Activated naive CD8-positive, alpha-beta T cell treated with anti-CD3 and anti-CD28 coated beads, Interleukin-2, amount 10 ng/mL, durations not matched to agents 7 days and 5 days (primary cell): ENCODE results near the gene DNASE1L3. TPM values are rescaled to one million over a fixed set of nuclear protein-coding genes. Genes with fewer than 3 reads are reported as not detected.
"Not testable (repeated sequence)": the region's sequence is repeated elsewhere in the genome, so short reads cannot be mapped to it uniquely, and the experiment has no call there.

ENCODE experiments used
- ATAC-seq: fragments of 150-1000 bp; cut with Tn5 transposase; one replicate; pipeline ENCODE4 v1.10.0; 2021; ENCODE audit warnings: low read depth, moderate library complexity
- POLR2A ChIA-PET: fragments of 350-600 bp; sonication (Branson Sonifier 250); formaldehyde crosslinking; loops from one replicate; lab custom pipeline; 2021; ENCODE audit warnings: antibody characterized with exemption; lab: Charles Lee
- DNase-seq: peaks from one replicate; pipeline ENCODE4 v3.0.0; 2021
- H3K27ac Mint-ChIP-seq: one replicate; pipeline ENCODE4 v1.8.0; 2022; ENCODE audit warnings: mild to moderate bottlenecking, mixed read lengths
- H3K27me3 Mint-ChIP-seq: one replicate; pipeline ENCODE4 v1.8.0; 2022; ENCODE audit warnings: mild to moderate bottlenecking, moderate library complexity, mixed read lengths
- H3K36me3 Mint-ChIP-seq: one replicate; pipeline ENCODE4 v1.8.0; 2021; ENCODE audit warnings: mild to moderate bottlenecking, mixed read lengths
- H3K4me1 Mint-ChIP-seq: one replicate; pipeline ENCODE4 v1.8.0; 2021; ENCODE audit warnings: mixed read lengths
- H3K4me3 Mint-ChIP-seq: one replicate; pipeline ENCODE4 v1.8.0; 2022; ENCODE audit warnings: mild to moderate bottlenecking, moderate library complexity, mixed read lengths
- H3K9me3 Mint-ChIP-seq: one replicate; pipeline ENCODE4 v1.8.0; 2021; ENCODE audit warnings: mixed read lengths
- total RNA-seq, 2 experiments: library from RNA; stranded (reverse); gene quantifications; one replicate each; pipeline ENCODE4 v1.2.3, GENCODE V29; 2021

DNASE1L3 gene, protein sequence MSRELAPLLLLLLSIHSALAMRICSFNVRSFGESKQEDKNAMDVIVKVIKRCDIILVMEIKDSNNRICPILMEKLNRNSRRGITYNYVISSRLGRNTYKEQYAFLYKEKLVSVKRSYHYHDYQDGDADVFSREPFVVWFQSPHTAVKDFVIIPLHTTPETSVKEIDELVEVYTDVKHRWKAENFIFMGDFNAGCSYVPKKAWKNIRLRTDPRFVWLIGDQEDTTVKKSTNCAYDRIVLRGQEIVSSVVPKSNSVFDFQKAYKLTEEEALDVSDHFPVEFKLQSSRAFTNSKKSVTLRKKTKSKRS
- not detected for total RNA-seq

DNA sequence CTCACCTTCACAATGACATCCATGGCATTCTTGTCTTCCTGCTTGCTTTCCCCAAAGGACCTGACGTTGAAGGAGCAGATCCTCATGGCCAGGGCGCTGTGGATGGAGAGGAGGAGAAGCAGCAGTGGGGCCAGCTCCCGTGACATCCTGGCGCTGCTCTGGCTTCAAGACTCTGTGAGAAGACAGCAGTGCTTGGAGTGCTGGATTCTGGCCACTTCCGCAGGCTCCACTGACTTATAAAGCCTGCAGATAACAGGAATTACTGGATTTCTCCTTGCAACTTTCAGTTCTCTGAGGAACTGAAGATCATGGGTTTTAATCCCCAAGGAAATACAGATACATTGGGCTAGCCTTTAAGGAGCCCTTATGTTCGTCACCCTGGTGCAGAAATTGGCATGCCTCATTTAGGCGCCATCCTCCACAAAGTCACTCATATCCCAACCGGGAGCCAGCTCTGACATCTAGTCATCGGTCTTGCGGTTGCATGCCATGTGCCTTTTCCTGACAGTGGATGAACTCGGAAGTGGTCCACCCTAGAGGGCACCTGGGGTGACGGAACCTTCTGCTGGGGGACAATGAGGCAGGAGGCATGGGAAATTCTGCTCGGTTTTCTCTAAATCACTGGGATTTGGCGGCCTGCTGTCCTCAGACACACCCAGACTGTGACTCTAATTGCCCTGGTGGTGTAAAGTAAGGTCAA lies at the start of gene DNASE1L3:
Gene DNASE1L3 (minus strand): TSS at position 212 of the 700 bp plus-strand sequence. CDS start 66 bp downstream, at position 146.
- H3K36me3 Mint-ChIP-seq, result no peaks in the 10 kb centered on the region
- POLR2A ChIA-PET, result no interaction called here
- peaks cover 12% of the 10 kb centered on the region for H3K27me3 Mint-ChIP-seq
- ATAC-seq (no peak), DNase-seq (no peak)
- H3K9me3 Mint-ChIP-seq, result no peaks in the 10 kb centered on the region
- no peak within 1 kb of the TSS for H3K4me3 Mint-ChIP-seq
- peaks cover 8% of the 10 kb centered on the region for H3K4me1 Mint-ChIP-seq
- H3K27ac Mint-ChIP-seq, result no peak within 1 kb of the TSS

DNA sequence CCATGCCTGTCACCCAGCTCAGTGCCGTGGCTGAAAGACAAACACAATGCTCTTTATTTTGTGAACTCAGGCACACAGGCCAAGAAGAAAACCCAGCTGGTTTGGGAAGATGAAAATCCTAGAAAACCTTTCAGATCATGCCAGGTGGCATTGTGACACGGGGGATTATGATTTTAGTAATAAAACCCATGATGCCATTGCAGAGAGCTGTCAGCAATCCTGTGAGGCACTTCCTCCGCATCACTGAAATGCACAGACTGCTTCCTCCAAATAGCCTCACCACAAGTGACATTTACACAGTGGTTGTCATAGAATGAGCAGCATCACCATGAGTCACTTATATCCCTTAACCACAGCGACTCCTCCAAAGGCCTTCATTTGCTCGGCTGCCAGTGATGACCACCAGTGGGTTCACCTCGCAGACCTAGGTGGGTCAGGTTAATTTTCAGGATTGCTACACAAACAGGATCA lies 49.5 kb upstream of the DNASE1L3 start:
- ATAC-seq, result peak; percentile 67
- peaks cover 6% of the 10 kb centered on the region for H3K4me1 Mint-ChIP-seq
- no peak for DNase-seq

DNA sequence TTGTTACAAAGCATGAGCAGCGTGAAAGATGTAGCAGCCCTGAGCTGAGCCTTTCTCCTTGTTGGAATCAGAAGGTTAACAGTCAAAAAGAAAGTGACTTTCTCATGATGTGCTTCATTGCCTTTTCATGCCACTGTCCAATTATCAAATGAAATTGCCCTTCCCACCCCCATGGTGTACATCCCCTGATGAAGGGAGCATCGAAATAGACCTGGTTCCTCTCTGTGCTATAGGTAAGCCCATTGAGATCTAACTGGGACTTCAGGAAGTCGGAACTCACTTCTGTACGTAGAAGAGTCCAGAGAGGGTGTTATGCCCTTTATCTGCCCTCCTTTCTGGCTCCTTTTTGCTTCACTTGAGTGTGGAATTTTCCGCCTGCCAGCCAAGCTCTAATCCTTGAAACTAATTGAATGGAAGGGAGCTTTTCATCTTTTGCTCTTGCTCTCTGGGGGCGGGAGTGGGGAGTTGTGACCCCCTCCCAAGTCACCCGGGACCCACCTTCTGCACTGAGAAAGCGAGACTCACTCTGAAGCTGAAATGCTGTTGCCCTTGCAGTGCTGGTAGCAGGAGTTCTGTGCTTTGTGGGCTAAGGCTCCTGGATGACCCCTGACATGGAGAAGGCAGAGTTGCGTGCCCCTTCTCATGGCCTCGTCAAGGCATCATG lies 47.8 kb upstream of the DNASE1L3 start:
- H3K4me3 Mint-ChIP-seq, result no peak overlapping the region
- DNase-seq (no peak), ATAC-seq (no peak)
- peaks cover 7% of the 10 kb centered on the region for H3K36me3 Mint-ChIP-seq
- H3K4me1 Mint-ChIP-seq, result peaks cover 6% of the 10 kb centered on the region
- H3K9me3 Mint-ChIP-seq, result no peaks in the 10 kb centered on the region
- H3K27ac Mint-ChIP-seq, result no peak overlapping the region
- no peaks in the 10 kb centered on the region for H3K27me3 Mint-ChIP-seq
- POLR2A ChIA-PET, result no interaction called here

More for the DNA sequence above, 49.5 kb upstream of the DNASE1L3 start:
- Mint-ChIP-seq H3K27ac (no peak overlapping the region), H3K36me3 (peaks cover 7% of the 10 kb centered on the region), H3K9me3 (no peaks in the 10 kb centered on the region), H3K27me3 (no peaks in the 10 kb centered on the region), H3K4me3 (no peak overlapping the region)
- POLR2A ChIA-PET, result no interaction called here

DNA sequence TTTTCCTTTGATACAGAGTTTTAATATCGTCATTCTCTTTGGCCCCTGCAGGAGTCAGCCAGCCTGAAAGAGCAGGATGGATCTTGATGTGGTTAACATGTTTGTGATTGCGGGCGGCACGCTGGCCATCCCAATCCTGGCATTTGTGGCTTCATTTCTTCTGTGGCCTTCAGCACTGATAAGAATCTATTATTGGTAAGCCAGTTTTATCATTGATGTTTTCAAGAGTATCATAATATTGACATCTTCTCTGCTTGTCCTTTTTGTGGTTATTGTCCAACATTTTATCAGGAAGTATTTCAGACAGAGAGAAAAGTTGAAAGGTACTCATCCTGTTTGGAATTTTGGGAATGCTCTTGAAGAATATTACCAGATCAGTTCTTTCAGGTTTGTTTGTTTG lies 45.7 kb upstream of the DNASE1L3 start:
- ATAC-seq (no peak), DNase-seq (no peak)
- no peaks in the 10 kb centered on the region for H3K27me3 Mint-ChIP-seq

DNA sequence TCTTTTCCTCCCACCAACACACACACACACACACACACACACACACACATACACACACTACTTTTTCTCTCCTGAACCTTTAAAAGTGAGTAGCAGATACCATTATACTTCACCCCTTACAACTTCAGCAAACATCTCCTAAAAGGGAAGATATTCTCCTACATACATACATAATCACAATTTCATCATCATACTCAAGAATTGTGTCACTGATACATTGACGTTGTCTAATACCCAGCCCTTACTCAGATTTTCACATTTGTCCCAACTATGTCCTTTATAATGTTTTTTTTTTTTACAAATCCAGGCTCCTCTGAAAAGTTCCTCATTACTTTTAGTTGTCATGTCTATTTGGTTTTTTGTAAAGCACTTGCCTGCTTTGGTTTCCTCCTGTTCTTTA lies 45.3 kb upstream of the DNASE1L3 start:
- ATAC-seq, result no peak
- Mint-ChIP-seq H3K4me3 (no peak overlapping the region), H3K27ac (no peak overlapping the region), H3K27me3 (no peaks in the 10 kb centered on the region), H3K4me1 (peaks cover 8% of the 10 kb centered on the region), H3K36me3 (peaks cover 8% of the 10 kb centered on the region), H3K9me3 (no peaks in the 10 kb centered on the region)
- POLR2A ChIA-PET, result no interaction called here
- no peak for DNase-seq

More for the DNA sequence above, 45.7 kb upstream of the DNASE1L3 start:
- Mint-ChIP-seq H3K4me3 (no peak overlapping the region), H3K9me3 (no peaks in the 10 kb centered on the region), H3K4me1 (peaks cover 8% of the 10 kb centered on the region), H3K27ac (no peak overlapping the region), H3K36me3 (peaks cover 5% of the 10 kb centered on the region)
- POLR2A ChIA-PET, result no interaction called here

DNA sequence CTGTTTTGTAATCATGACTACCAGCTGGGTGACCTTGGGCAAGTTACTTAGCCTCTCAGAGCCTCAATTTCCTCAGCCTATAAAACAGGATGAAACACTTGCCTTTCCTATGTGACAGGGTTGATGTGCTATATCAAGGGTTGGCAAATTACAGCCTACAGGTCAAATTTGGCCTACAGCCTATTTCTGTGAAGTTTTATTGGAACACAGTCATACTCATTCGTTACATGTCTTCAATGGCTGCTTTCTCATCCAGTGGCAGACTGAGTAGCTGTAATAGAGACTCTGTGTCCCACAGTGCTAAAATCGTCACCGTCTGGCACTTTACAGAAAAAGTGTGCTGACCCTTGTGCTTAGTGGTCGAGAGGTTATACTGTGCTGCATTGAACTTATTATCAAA lies 43.4 kb upstream of the DNASE1L3 start:
- H3K27me3 Mint-ChIP-seq, result no peaks in the 10 kb centered on the region
- H3K27ac Mint-ChIP-seq, result no peak overlapping the region
- no peak for ATAC-seq
- POLR2A ChIA-PET, result no interaction called here
- H3K4me3 Mint-ChIP-seq, result no peak overlapping the region
- H3K4me1 Mint-ChIP-seq, result peaks cover 4% of the 10 kb centered on the region
- no peak for DNase-seq
- no peaks in the 10 kb centered on the region for H3K9me3 Mint-ChIP-seq
- H3K36me3 Mint-ChIP-seq, result peaks cover 7% of the 10 kb centered on the region

DNA sequence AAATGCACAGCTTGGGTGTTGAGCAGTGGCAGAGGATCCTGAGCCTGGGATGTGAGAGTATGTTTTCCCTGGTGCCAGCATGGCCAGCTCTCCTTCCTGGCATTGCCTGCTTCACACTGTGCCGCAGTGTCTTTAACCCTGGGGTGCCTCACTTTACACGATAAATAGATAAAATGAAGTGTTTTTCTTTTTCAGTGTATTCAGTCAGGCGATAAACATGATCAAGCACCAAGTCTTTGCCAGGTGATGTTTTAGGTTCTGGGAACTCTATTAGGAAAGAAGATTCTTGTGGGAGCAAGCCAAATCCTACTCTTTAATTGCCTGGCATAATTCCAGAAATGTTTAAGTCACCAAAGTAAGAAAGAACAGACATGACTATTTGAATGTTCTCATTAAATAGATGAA lies 40.9 kb upstream of the DNASE1L3 start:
- POLR2A ChIA-PET, result no interaction called here
- Mint-ChIP-seq H3K4me3 (no peak overlapping the region), H3K4me1 (peaks cover 4% of the 10 kb centered on the region), H3K27me3 (no peaks in the 10 kb centered on the region), H3K36me3 (peaks cover 5% of the 10 kb centered on the region), H3K9me3 (no peaks in the 10 kb centered on the region), H3K27ac (no peak overlapping the region)
- DNase-seq, result no peak
- no peak for ATAC-seq

DNA sequence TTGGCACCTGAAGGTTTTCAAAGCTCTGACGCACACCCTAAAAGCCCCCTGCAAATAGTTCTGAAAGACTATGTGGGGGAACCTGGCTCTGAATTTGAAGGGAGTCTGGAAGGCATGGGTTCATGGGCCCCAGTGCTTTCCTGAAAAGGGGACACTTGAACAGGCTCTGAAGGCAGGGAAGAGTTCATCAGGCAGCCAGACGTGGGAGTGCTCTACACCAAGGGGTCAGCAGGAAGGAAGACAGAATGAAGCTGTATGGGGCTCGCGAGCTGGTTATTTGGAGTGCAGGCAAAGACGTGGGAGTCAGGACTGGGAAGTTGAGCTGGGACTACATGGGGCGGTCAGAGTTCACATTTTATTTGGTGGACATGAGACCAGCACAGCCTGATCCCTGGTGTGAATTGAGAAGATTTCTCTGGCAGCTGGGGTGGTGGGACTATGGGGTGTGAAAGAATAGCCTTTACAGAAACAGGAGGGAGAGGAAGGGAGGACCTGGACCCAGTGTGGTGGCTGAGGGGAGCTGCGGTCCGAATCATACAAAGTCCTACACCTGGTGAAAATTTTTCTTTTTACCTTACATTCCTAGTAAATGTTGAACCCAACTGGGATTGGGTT lies 39.4 kb upstream of the DNASE1L3 start:
- ATAC-seq (no peak), DNase-seq (no peak)
- Mint-ChIP-seq H3K4me1 (peaks cover 4% of the 10 kb centered on the region), H3K27me3 (no peaks in the 10 kb centered on the region), H3K4me3 (no peak overlapping the region), H3K27ac (no peak overlapping the region), H3K36me3 (peaks cover 3% of the 10 kb centered on the region), H3K9me3 (no peaks in the 10 kb centered on the region)
- POLR2A ChIA-PET, result no interaction called here

DNA sequence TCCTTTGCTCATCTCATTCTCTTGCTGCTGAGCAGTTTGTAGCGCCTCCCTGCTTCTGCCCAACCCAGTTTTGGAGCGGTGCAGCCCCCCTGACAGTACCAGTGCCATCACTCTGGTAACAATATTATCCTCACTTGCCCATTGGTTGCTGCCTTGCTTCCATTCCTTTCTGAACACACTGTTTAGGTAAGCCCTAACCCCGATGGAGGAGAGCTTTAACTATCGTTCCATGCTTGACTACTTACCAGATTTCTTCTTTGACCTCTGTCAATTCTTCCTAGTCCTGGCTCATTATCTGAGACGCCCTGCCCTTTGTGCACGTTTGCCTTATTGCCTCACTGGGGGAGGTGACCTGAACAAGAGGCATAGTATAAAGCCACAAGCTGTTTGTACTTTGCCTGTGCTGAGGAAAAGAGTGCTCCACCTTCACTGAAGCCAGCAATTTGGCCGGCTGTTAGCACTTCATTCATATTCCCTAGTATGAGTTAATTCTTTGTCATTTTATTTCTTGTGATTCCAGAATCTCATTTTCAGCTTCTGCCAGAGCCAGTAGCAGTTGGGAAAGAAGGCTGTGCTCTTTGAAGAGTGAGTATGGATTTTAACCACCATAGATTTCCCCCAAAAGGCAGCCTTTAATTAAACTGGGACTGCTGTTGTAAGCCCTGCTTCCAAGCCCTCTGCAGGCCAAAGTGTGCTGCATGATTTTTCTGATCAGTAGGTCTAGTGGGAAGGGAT lies 38.8 kb upstream of the DNASE1L3 start:
- H3K27me3 Mint-ChIP-seq, result no peaks in the 10 kb centered on the region
- H3K9me3 Mint-ChIP-seq, result no peaks in the 10 kb centered on the region
- ATAC-seq (no peak), DNase-seq (no peak)
- peaks cover 3% of the 10 kb centered on the region for H3K36me3 Mint-ChIP-seq
- H3K4me3 Mint-ChIP-seq, result no peak overlapping the region
- peaks cover 4% of the 10 kb centered on the region for H3K4me1 Mint-ChIP-seq
- POLR2A ChIA-PET, result no interaction called here
- no peak overlapping the region for H3K27ac Mint-ChIP-seq

DNA sequence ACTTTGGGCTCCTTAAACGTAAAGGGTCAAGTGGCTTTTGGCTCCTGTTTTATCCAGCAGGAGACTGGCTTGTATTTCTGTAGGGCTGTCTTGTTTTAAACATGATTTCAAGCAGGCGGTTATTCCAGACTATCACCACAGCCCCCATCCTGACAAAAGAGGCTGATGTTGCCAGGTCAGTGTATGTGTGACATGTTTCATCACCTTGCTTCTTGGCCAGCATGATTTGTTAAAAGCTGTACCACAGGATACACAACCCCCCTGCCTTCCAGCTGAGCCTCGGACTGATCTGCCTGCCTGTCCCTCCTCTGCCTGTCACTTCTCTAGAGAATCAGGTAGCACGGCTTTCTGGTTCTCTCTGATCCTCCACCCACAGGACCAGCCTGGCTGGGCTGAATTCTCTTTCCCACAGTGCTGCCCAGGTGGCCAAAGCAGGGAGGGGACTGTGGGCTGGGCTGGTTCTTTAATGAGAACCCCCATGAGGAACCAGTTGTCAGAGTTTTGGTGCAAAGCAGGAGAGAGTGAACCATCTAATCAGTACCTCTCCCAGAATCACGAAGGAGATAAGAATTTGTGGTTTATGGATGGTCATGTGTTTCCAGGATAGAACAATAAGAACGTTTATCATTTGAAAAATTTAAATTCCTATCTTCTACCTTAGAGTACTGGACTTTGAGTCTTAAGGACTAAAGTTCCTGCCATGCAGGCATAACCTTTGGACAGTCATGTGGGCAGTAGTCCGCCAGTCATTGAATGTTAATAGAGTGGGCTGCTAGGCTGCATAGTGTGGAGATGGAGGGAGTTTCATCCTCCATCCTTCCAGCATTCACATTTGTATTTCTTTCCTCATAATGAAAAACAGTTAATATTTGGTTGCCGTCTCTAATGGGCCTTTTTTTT lies 35.6 kb upstream of the DNASE1L3 start:
- no peak overlapping the region for H3K4me3 Mint-ChIP-seq
- POLR2A ChIA-PET, result no interaction called here
- H3K36me3 Mint-ChIP-seq, result peaks cover 3% of the 10 kb centered on the region
- no peak overlapping the region for H3K27ac Mint-ChIP-seq
- H3K4me1 Mint-ChIP-seq, result peaks cover 2% of the 10 kb centered on the region
- ATAC-seq (no peak), DNase-seq (no peak)
- H3K9me3 Mint-ChIP-seq, result no peaks in the 10 kb centered on the region
- no peaks in the 10 kb centered on the region for H3K27me3 Mint-ChIP-seq

DNA sequence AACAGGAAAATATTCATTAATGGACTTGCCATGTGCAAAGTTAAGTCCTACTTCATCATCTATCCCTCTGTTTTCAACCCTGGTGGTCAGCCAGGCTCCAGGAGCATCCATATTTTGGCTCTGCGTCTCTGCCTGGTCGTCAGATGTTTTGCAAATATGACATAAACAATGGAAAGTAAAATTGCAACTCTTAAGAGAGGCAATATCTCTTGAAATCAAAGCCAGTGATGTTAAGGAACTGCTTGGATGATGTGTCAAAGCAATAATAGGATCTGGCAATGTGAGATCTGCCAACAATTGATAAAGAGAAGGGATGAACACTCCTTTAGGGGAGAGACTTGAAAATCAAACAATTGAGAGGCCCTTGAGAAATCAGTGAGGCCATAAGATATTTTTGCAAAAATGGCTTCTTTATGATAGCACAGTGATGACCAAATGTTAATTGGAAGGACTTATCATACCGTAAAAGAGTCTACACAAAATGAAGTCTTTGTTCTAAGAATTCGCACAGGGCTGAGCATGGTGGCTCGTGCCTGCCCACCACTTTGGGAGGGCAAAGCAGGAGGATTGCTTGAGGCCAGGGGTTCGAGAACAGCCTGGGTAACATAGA lies 33.3 kb upstream of the DNASE1L3 start:
- Mint-ChIP-seq H3K36me3 (no peaks in the 10 kb centered on the region), H3K4me1 (peaks cover 6% of the 10 kb centered on the region), H3K27me3 (no peaks in the 10 kb centered on the region), H3K4me3 (no peak overlapping the region), H3K27ac (no peak overlapping the region), H3K9me3 (no peaks in the 10 kb centered on the region)
- no peak for ATAC-seq
- no peak for DNase-seq
- POLR2A ChIA-PET, result no interaction called here

DNA sequence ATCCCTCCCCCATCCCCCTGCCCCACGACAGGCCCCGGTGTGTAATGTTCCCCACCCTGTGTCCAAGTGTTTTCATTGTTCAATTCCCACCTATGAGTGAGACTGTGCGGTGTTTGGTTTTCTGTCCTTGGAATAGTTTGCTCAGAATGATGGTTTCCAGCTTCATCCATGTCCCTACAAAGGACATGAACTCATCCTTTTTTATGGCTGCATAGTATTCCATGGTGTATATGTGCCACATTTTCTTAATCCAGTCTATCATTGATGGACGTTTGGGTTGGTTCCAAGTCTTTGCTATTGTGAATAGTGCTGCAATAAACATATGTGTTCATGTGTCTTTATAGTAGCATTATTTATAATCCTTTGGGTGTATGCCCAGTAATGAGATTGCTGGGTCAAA lies 32.1 kb upstream of the DNASE1L3 start:
- POLR2A ChIA-PET, H3K27me3 Mint-ChIP-seq: not testable (repeated sequence)
- H3K4me1 Mint-ChIP-seq, result peaks cover 11% of the 10 kb centered on the region

More for the DNA sequence above, 32.1 kb upstream of the DNASE1L3 start:
- DNase-seq, H3K9me3 Mint-ChIP-seq, H3K4me3 Mint-ChIP-seq, ATAC-seq, H3K27ac Mint-ChIP-seq, H3K36me3 Mint-ChIP-seq: not testable (repeated sequence)
